Measurements from ENCODE around the gene MDC1. TPM values are rescaled to one million over a fixed set of nuclear protein-coding genes. Genes with fewer than 3 reads are reported as not detected.
A peak's percentile ranks its signal among the peaks of the same experiment; 100 is the strongest.

The MDC1 gene
- total and polyA plus RNA-seq, 2 donors from 2014 or later = 9.5 to 47.9 TPM

- Histone ChIP-seq H3K4me3 (ENCODE audit: low read length in 3 of 3) (no peak overlapping the region), H3K4me1 (ENCODE audit: control insufficient read depth in 2 of 3, insufficient read depth in 2 of 3, low read depth in 1 of 3, low read length in 3 of 3) (peaks cover 0 to 18% (median 10%) of the 10 kb centered on the region in 3 donors), H3K27ac (ENCODE audit: low read depth in 2 of 2, low read length in 2 of 2) (no peak overlapping the region), H3K9ac (ENCODE audit: low read length in 3 of 3) (no peak overlapping the region), H3K9me3 (ENCODE audit: control insufficient read depth in 2 of 3, insufficient read depth in 1 of 3, low read length in 3 of 3) (no peaks in the 10 kb centered on the region), H3K27me3 (ENCODE audit: control insufficient read depth, insufficient read depth, low read length) (no peaks in the 10 kb centered on the region), H3K36me3 (ENCODE audit: control insufficient read depth in 2 of 3, insufficient read depth in 3 of 3, low read length in 3 of 3) (peaks cover 4 to 34% (median 16%) of the 10 kb centered on the region in 3 donors)
- intact Hi-C loops (cut with DNase I) = no loop called here
- FAIRE-seq = no peak
- peak in 1 of 5 donors; percentile 41 for DNase-seq
- no peak for TF ChIP-seq CTCF (IDR thresholded peaks at IDR 0.05; ENCODE audit: borderline replicate concordance, extremely low read depth, insufficient read depth)
These were observed 5.2 kb downstream of the MDC1 start for GRCh38 chr6:30711758-30712380.

- Histone ChIP-seq H3K36me3 (ENCODE audit: control insufficient read depth in 2 of 3, insufficient read depth in 3 of 3, low read length in 3 of 3) (peaks cover 4 to 30% (median 14%) of the 10 kb centered on the region in 3 donors), H3K4me3 (ENCODE audit: low read length in 3 of 3) (no peak overlapping the region), H3K27ac (ENCODE audit: low read depth in 2 of 2, low read length in 2 of 2) (peak overlapping the region in 1 of 2 donors; percentile 43), H3K9me3 (ENCODE audit: control insufficient read depth in 2 of 3, insufficient read depth in 1 of 3, low read length in 3 of 3) (no peaks in the 10 kb centered on the region), H3K4me1 (ENCODE audit: control insufficient read depth in 2 of 3, insufficient read depth in 2 of 3, low read depth in 1 of 3, low read length in 3 of 3) (peaks cover 0 to 18% (median 7%) of the 10 kb centered on the region in 3 donors), H3K9ac (ENCODE audit: low read length in 3 of 3) (no peak overlapping the region), H3K27me3 (ENCODE audit: control insufficient read depth, insufficient read depth, low read length) (no peaks in the 10 kb centered on the region)
- intact Hi-C loops (cut with DNase I) = no loop called here
- FAIRE-seq = peak; percentile 98
- TF ChIP-seq CTCF (IDR thresholded peaks at IDR 0.05; ENCODE audit: borderline replicate concordance, extremely low read depth, insufficient read depth) = no peak
- DNase-seq = peak in 1 of 5 donors; percentile 22
These were observed 7.8 kb downstream of the MDC1 start for GRCh38 chr6:30709101-30709868.

- Histone ChIP-seq H3K27me3 (ENCODE audit: control insufficient read depth, insufficient read depth, low read length) (no peaks in the 10 kb centered on the region), H3K27ac (ENCODE audit: low read depth in 2 of 2, low read length in 2 of 2) (no peak overlapping the region), H3K9ac (ENCODE audit: low read length in 3 of 3) (no peak overlapping the region), H3K4me3 (ENCODE audit: low read length in 3 of 3) (no peak overlapping the region), H3K4me1 (ENCODE audit: control insufficient read depth in 2 of 3, insufficient read depth in 2 of 3, low read depth in 1 of 3, low read length in 3 of 3) (peaks cover 0 to 18% (median 7%) of the 10 kb centered on the region in 3 donors), H3K36me3 (ENCODE audit: control insufficient read depth in 2 of 3, insufficient read depth in 3 of 3, low read length in 3 of 3) (peaks cover 4 to 25% (median 8%) of the 10 kb centered on the region in 3 donors), H3K9me3 (ENCODE audit: control insufficient read depth in 2 of 3, insufficient read depth in 1 of 3, low read length in 3 of 3) (no peaks in the 10 kb centered on the region)
- FAIRE-seq (no peak), DNase-seq (peak in 1 of 5 donors; percentile 25)
- intact Hi-C loops (cut with DNase I) = no loop called here
- no peak for TF ChIP-seq CTCF (IDR thresholded peaks at IDR 0.05; ENCODE audit: borderline replicate concordance, extremely low read depth, insufficient read depth)
These were observed 9.7 kb downstream of the MDC1 start for GRCh38 chr6:30707281-30707850.

All from kidney (tissue), 14 donors.